IPS-NIHi7 (cell line): ENCODE results near the gene DNAAF6.

Experiments
- DNase-seq: peaks from one replicate; pipeline ENCODE4 v3.0.0; 2012; ENCODE audit warnings: mixed read lengths; ENCODE audit errors: extremely low spot score

DNAAF6 gene

GRCh38 chrX:107293056-107293455 is 86.6 kb downstream of the DNAAF6 start:
- DNase-seq: no peak
